HG03108 (cell line): Measurements from ENCODE around the gene DUSP16.

Experiments
- ATAC-seq: cut with Tn5 transposase; IDR thresholded peaks from one replicate; pipeline ENCODE4 v1.9.1; 2021; ENCODE audit warnings: moderate library complexity; ENCODE audit not compliant: unreplicated experiment

The DUSP16 gene

GRCh38 chr12:12446786-12447185 is 115.9 kb downstream of the DUSP16 start:
- ATAC-seq: no peak

- no peak for ATAC-seq
Observed at GRCh38 chr12:12445882-12446181, 116.8 kb downstream of the DUSP16 start.

- no peak for ATAC-seq
Observed at GRCh38 chr12:12445165-12445881, 117.3 kb downstream of the DUSP16 start.

GRCh38 chr12:12443431-12443878 is 119.2 kb downstream of the DUSP16 start:
- no peak for ATAC-seq

GRCh38 chr12:12442548-12443071 is 120.1 kb downstream of the DUSP16 start:
- ATAC-seq: no peak

- no peak for ATAC-seq
Observed at GRCh38 chr12:12441843-12442461, 120.7 kb downstream of the DUSP16 start.

GRCh38 chr12:12441429-12441807 is 121.2 kb downstream of the DUSP16 start:
- no peak for ATAC-seq

GRCh38 chr12:12440784-12441428 is 121.8 kb downstream of the DUSP16 start:
- ATAC-seq: no peak

- no peak for ATAC-seq
Observed at GRCh38 chr12:12439636-12440035, 123.0 kb downstream of the DUSP16 start.

GRCh38 chr12:12436831-12437345 is 125.8 kb downstream of the DUSP16 start:
- ATAC-seq: no peak

GRCh38 chr12:12433203-12433731 is 129.4 kb downstream of the DUSP16 start:
- ATAC-seq: no peak

GRCh38 chr12:12432364-12432763 is 130.3 kb downstream of the DUSP16 start:
- ATAC-seq: no peak

GRCh38 chr12:12428961-12429657 is 133.6 kb downstream of the DUSP16 start:
- ATAC-seq: no peak

GRCh38 chr12:12428047-12428446 is 134.6 kb downstream of the DUSP16 start:
- ATAC-seq: no peak

- ATAC-seq: no peak
Observed at GRCh38 chr12:12427568-12427967, 135.1 kb downstream of the DUSP16 start.

- ATAC-seq: no peak
Observed at GRCh38 chr12:12425616-12426015, 137.0 kb downstream of the DUSP16 start.

GRCh38 chr12:12425001-12425400 is 137.7 kb downstream of the DUSP16 start:
- ATAC-seq: no peak
